Activated CD8-positive, alpha-beta T cell treated with anti-CD3 and anti-CD28 coated beads for 36 hours (primary cell): ENCODE measurements around the gene FOXD4L6. TPM values are rescaled to one million over a fixed set of nuclear protein-coding genes. Genes with fewer than 3 reads are reported as not detected.
"Not testable (repeated sequence)": the region's sequence is repeated elsewhere in the genome, so short reads cannot be mapped to it uniquely, and the experiment has no call there.

Source experiments
- ATAC-seq: fragments of 200-7000 bp; cut with Tn5 transposase; one replicate; pipeline ENCODE4 v1.10.0; 2021; ENCODE audit warnings: mild to moderate bottlenecking, moderate library complexity
- CTCF ChIA-PET: fragments of 350-600 bp; sonication (Branson Sonifier 250); formaldehyde crosslinking; loops from one replicate; lab custom pipeline; 2021; ENCODE audit warnings: antibody characterized with exemption; lab: Charles Lee
- POLR2A ChIA-PET: fragments of 350-600 bp; sonication (Branson Sonifier 250); formaldehyde crosslinking; loops from one replicate; lab custom pipeline; 2021; ENCODE audit warnings: antibody characterized with exemption; lab: Charles Lee
- DNase-seq: peaks from one replicate; pipeline ENCODE4 v3.0.0-alpha.2; 2020
- H3K27ac Mint-ChIP-seq: one replicate; pipeline ENCODE4 v1.8.0; 2021; ENCODE audit warnings: mild to moderate bottlenecking, mixed read lengths
- H3K27me3 Mint-ChIP-seq: one replicate; pipeline ENCODE4 v1.8.0; 2021; ENCODE audit warnings: mixed read lengths
- H3K36me3 Mint-ChIP-seq: one replicate; pipeline ENCODE4 v1.8.0; 2021; ENCODE audit warnings: low read depth, mixed read lengths
- H3K4me1 Mint-ChIP-seq: one replicate; pipeline ENCODE4 v1.8.0; 2021; ENCODE audit warnings: low read depth, mixed read lengths
- H3K4me3 Mint-ChIP-seq: one replicate; pipeline ENCODE4 v1.8.0; 2021; ENCODE audit warnings: mild to moderate bottlenecking, moderate library complexity, mixed read lengths
- H3K9me3 Mint-ChIP-seq: one replicate; pipeline ENCODE4 v1.8.0; 2021; ENCODE audit warnings: mixed read lengths
- intact Hi-C: fragments of 100-400 bp; cut with micrococcal nuclease; formaldehyde crosslinking; loops from one replicate; pipeline ENCODE4 v1.10.0; 2022
- total RNA-seq, 2 experiments: library from RNA; stranded (reverse); gene quantifications; one replicate each; pipeline ENCODE4 v1.2.3, GENCODE V29; 2021

FOXD4L6 gene
- total RNA-seq, result under 1 TPM in 1 of 2 experiments, not detected in 1; 0.16 TPM

DNA sequence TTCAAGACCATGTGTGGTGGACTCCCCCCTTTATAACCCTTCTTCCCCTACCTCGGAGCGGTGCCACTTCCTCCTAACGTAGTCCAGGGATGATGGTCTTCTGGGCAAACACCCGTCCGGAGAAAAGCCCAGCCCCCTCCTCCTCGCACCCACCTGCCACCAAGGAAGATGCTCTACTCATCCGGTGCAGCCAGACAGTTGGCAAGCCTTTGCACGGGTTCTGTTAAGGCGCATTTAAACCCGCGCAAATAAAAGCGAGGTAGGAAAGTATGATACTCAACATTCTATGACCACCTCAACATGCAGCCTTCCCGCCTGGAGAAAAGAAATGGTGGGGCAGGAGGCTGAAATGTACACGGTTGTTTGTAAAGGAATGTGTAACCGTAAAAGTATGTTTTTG, at the start of gene FOXD4L6:
Gene FOXD4L6 (minus strand): TSS at position 101 of the 400 bp plus-strand sequence. CDS start 298 bp downstream, outside the sequence.
- POLR2A ChIA-PET, H3K9me3 Mint-ChIP-seq, DNase-seq, H3K27me3 Mint-ChIP-seq, H3K4me3 Mint-ChIP-seq, intact Hi-C loops, H3K36me3 Mint-ChIP-seq, H3K4me1 Mint-ChIP-seq, ATAC-seq, H3K27ac Mint-ChIP-seq, CTCF ChIA-PET: not testable (repeated sequence)

DNA sequence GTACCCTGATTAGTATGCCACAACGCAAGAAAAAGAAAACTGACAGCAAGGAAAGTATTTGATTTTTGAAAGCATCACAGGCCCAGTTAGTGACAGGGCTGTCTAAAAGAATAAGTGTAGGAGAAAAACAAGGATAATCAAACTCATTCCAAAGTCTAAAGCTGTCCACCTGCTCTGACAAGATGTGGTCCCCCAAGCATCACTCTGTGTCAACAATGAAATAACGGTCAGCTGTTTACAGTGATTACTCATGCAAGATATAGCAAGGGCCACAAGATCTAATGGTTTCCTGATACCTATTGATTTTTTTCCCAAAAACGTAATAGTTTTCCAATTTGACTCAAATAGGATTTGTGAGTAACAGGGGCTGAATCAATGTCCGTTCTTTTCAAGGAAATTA, 46.5 kb upstream of the FOXD4L6 start:
- H3K36me3 Mint-ChIP-seq, H3K27me3 Mint-ChIP-seq, POLR2A ChIA-PET, intact Hi-C loops, CTCF ChIA-PET, ATAC-seq, H3K9me3 Mint-ChIP-seq, H3K4me3 Mint-ChIP-seq, H3K4me1 Mint-ChIP-seq, H3K27ac Mint-ChIP-seq, DNase-seq: not testable (repeated sequence)

DNA sequence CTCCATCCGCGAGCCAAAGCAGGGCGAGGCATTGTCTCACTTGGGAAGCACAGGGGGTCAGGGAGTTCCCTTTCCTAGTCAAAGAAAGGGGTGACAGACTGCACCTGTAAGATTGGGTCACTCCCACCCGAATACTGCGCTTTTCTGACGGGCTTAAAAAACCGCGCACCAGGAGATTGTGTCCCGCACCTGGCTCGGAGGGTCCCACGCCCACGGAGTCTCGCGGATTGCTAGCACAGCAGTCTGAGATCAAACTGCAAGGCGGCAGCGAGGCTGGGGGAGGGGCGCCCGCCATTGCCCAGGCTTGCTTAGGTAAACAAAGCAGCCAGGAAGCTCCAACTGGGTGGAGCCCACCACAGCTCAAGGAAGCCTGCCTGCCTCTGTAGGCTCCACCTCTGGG, 21.6 kb upstream of the FOXD4L6 start:
- H3K36me3 Mint-ChIP-seq, H3K4me3 Mint-ChIP-seq, H3K9me3 Mint-ChIP-seq, H3K4me1 Mint-ChIP-seq, H3K27ac Mint-ChIP-seq, H3K27me3 Mint-ChIP-seq, intact Hi-C loops, CTCF ChIA-PET, ATAC-seq, DNase-seq, POLR2A ChIA-PET: not testable (repeated sequence)

DNA sequence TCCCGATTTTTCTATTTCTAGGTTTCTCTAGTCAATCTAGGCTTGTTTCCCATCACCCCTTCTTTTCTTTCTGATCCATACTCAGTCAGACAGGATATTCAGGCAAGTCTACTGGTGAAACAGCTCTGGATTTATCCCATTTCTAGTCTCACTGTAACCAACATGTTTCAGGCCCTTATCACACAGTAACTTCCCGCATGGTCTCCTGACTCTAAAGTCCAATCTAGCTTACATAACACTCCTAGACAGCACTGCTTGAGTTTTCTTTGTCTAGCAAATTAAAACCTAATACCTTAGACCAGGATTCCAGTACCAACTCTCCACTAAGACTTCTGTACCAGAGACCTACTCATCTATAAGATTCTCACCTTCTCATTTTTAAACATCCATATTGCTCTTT, 13.4 kb upstream of the FOXD4L6 start:
- DNase-seq, H3K4me3 Mint-ChIP-seq, intact Hi-C loops, H3K9me3 Mint-ChIP-seq, CTCF ChIA-PET, H3K4me1 Mint-ChIP-seq, ATAC-seq, H3K27me3 Mint-ChIP-seq, H3K27ac Mint-ChIP-seq, H3K36me3 Mint-ChIP-seq, POLR2A ChIA-PET: not testable (repeated sequence)

DNA sequence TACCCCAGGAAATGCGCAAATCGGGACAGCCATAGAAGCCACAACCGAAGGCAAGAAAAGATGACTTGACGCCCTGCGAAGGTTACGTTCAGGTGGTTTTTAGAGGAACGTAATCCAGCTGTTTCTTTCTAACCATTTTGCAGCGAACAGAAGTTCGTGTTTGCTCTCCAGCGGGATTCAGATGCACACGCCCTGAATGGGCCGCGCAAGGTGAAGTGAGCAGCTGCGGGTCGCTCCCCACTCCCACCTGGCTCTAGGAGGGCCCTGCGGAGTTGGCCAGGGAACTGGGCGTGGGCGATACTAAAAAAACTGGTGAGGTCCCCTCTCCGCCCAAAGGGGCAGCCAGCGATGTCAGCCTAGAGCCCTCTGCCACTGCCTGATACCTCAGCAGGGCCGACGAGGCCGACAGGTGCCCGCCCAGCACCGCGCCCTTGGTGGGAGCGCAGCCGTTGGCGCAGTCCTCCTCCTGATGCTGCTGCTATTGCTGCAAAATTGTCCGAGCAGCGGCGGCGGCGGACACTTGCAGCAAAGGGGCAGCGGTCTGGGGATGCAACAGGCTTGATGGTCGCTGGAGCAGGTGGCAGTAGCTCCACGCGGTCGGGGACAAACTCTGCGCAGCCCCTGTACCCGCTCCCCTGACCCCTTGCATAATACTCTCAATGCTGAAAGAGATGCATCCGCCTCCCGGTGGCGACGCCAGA, 1.6 kb downstream of the FOXD4L6 start:
- H3K36me3 Mint-ChIP-seq, ATAC-seq, H3K27me3 Mint-ChIP-seq, DNase-seq, POLR2A ChIA-PET, CTCF ChIA-PET, H3K27ac Mint-ChIP-seq, H3K4me3 Mint-ChIP-seq, intact Hi-C loops, H3K4me1 Mint-ChIP-seq, H3K9me3 Mint-ChIP-seq: not testable (repeated sequence)

DNA sequence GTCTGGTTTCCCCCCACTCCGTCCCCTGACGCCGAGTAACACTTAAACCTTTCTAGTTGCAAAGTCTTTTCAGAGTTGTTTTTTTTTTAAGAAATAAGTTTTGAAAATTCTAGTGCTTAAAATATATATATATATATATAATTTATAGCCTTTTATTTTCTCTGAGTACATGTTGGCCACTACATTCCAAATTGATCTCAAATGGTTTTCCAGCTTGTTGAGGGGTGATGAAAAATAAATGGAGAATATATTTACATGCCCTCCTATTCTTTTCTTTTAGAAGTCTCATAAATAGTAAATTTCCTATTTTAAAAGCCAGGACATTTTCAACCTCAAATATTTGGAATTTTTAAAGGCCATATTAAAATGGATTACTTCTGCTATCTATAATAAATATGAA, 2.5 kb downstream of the FOXD4L6 start:
- H3K4me1 Mint-ChIP-seq, H3K4me3 Mint-ChIP-seq, H3K36me3 Mint-ChIP-seq, H3K9me3 Mint-ChIP-seq, DNase-seq, POLR2A ChIA-PET, ATAC-seq, intact Hi-C loops, CTCF ChIA-PET, H3K27ac Mint-ChIP-seq, H3K27me3 Mint-ChIP-seq: not testable (repeated sequence)

DNA sequence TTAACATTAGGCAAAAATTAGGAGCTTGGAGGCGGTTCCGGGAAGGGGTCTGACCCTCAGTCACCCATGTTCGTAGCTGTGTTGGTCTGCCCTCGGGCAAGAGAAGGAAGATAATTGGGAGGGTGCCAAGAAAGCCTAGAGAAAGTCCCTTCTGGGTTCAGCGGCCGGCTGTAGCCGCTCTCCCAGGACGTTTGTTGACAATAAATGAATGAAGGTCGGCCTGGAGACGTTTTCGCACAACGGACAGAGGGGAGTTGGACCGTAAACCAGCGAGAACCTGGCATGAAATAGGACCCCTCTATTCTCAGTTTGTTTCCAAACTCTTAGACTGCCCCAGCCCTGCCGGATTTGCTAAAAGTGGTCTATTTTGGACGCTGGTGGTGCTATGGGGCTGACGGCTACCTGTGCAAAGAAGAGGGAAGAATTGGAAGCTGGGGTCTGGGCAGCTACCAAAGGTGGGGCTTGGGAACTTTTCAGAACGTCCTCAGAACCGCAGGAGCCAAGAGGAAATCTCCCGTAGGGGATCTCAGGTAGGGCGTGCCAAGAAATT, 3.3 kb downstream of the FOXD4L6 start:
- H3K4me3 Mint-ChIP-seq, DNase-seq, H3K27me3 Mint-ChIP-seq, H3K4me1 Mint-ChIP-seq, H3K36me3 Mint-ChIP-seq, intact Hi-C loops, H3K9me3 Mint-ChIP-seq, ATAC-seq, CTCF ChIA-PET, POLR2A ChIA-PET, H3K27ac Mint-ChIP-seq: not testable (repeated sequence)

DNA sequence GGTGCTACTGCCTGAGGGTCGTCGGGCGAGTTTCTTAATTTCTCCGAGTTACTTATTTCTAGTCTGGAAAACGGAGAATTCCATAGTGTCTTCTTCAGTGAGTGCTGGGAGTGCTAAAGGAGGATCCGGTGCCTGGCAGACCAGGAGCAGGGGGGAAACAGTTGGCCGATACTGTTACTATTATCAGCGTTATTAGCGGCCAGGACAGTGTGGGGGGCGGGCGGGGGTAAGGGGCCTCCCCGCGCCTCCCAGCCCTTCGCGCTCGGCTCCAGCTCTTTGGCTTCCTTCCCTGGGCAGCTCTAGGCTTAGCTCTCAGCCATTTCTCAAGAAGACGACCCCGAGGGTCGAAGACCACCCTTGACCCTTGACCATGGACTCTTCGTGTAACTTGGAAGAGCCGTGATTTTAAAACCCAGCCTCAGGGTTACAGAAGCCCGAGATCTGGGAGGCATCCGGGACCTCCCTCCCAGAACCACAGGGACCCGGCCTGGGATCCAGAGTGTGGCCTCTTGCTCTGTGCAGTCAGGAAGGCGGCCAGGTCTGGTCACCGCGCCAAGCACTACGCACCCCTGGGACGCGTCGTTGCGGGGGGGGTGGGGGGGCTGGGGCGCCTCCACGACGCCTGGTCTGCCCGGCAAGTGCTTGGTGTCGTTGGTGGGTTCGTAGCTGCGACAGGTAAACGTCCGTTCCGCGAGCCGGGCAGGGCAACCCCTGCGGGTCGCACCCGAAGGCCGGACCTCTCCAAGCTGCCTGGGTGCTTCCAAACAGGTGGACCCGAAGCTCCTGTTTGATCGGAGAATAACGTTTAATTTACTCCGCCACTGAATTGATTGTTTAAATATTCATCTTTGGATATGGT, 4.0 kb downstream of the FOXD4L6 start:
- CTCF ChIA-PET, H3K27ac Mint-ChIP-seq, ATAC-seq, H3K4me1 Mint-ChIP-seq, H3K27me3 Mint-ChIP-seq, DNase-seq, POLR2A ChIA-PET, H3K9me3 Mint-ChIP-seq, H3K36me3 Mint-ChIP-seq, intact Hi-C loops, H3K4me3 Mint-ChIP-seq: not testable (repeated sequence)

DNA sequence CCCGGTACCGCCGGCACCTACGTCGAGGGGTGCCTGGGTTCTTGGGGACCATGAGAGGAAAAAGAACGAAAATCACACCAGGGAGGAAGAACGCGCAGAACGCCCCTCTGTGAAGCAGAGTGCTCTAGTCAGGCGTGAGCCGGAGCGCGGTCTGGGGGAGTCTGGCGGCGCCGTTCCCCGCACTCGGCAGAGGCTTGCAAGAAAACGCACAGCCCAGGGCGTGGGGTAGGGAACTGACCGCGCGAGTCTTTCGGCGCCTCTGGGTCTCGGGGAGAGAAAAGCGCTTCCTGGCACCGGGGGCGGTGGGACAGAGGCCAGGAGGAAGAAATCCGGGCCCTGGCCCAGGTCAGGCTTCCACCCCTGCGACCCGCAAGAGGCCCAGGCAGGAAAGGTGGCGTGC, 4.7 kb downstream of the FOXD4L6 start:
- intact Hi-C loops, H3K36me3 Mint-ChIP-seq, ATAC-seq, DNase-seq, H3K4me3 Mint-ChIP-seq, POLR2A ChIA-PET, CTCF ChIA-PET, H3K27ac Mint-ChIP-seq, H3K9me3 Mint-ChIP-seq, H3K27me3 Mint-ChIP-seq, H3K4me1 Mint-ChIP-seq: not testable (repeated sequence)

DNA sequence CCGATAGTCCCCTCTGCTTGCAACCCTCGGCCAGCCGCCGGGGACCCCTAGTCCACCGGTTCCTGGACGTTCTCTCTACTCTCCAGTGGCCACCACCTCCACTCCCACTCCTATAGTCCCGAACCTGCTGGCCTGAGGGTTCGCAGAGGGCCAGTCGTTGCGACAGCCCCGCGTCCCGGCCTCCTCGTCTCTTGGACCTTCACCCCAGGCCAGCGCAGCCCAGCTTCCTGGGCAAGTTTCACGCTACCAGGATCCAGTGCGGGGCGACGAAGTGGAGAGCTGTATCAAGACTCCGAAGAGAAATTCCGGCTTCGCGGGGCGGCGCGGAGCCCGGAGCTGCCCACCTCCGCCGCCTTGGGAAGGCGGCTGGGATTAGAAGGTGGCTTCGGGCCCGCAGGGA, 5.1 kb downstream of the FOXD4L6 start:
- H3K27ac Mint-ChIP-seq, intact Hi-C loops, H3K36me3 Mint-ChIP-seq, H3K9me3 Mint-ChIP-seq, H3K27me3 Mint-ChIP-seq, DNase-seq, CTCF ChIA-PET, H3K4me3 Mint-ChIP-seq, H3K4me1 Mint-ChIP-seq, POLR2A ChIA-PET, ATAC-seq: not testable (repeated sequence)

DNA sequence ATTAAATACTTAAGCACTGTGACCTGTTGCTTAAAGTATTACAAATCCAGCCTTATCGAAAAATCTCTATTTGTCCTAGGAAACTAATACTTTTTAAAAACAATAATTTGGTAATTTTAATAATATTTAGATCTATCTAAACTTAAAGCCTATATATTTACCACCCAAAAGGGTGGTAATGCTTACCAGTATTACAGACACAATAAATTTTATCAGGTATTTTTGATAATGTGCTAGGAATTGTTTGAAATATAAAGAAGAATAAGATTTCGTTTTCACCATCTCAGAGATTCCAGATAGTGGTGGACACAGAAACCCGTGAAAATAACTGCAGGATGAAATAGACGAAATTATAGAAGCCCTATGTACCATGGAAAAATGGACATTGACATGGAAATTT, 7.8 kb downstream of the FOXD4L6 start:
- DNase-seq, H3K9me3 Mint-ChIP-seq, POLR2A ChIA-PET, H3K27ac Mint-ChIP-seq, H3K36me3 Mint-ChIP-seq, CTCF ChIA-PET, H3K4me1 Mint-ChIP-seq, ATAC-seq, H3K27me3 Mint-ChIP-seq, H3K4me3 Mint-ChIP-seq, intact Hi-C loops: not testable (repeated sequence)

DNA sequence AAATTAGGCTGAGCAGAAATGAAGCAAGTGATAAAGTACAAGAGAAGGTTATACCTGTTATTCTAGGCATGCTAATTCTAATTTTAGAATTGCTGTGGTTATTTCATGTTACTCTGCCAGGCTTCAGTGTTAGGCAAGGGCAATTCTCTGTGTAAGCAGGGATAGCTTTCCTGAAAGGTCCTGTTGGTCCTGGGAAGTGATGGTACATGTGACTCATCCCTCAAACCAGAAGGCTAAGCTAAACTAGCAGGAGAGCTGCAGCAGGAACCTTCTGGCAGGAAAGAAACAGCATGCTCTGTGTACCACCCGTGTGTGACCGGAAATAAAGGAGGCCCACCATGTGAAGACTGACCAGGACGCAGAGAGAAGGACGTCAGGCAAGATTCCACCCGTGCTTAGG, 8.8 kb downstream of the FOXD4L6 start:
- H3K4me1 Mint-ChIP-seq, DNase-seq, H3K4me3 Mint-ChIP-seq, H3K27me3 Mint-ChIP-seq, CTCF ChIA-PET, H3K36me3 Mint-ChIP-seq, ATAC-seq, intact Hi-C loops, POLR2A ChIA-PET, H3K9me3 Mint-ChIP-seq, H3K27ac Mint-ChIP-seq: not testable (repeated sequence)
